ENCODE results near the gene CRADD.

CRADD gene

DNA sequence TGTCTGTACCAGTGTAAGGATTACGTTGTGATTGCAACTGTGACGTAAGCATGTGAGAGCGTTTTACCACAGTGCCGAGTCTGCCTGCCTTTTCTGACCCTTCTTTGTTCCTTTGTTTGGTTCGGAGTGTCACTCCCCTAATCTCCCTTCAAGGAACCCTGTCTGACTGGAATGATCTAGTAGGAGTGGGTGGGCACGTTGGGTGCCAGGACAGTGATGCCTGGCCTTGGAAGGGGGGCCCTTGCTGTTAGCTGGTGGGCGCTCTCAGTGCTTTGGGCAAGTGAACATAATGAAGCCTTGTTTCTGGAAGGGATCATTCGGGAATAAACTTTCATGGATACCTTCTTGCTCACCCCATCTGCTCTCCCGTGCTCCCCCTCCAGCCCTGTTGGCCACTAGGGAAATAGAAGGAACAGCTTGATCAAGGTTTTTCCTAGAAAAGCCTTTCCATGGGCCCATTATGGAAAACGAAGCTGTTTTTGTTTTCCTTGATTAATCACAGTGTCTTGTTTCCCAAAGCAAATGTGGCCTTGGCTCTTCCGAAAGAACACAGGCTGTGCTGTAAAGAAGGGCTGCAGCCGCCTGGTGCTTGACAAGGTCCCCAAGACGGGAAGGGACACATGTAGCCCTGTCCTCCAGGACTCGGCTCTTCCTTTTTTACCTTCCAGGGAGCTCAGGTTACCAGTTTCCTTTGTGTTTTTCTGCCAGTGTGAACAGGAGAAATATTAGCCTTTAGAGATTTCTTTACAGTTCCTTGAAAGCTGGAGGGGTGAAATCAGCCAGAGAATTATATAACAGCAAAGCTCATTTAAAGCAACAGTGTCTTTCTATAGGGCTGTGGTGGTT, 215.5 kb downstream of the CRADD start:
- intact Hi-C loops (cut with DNase I) = no loop called here
- peak in 23 of 42 donors; percentile 3 to 62 (median 18) for DNase-seq

DNA sequence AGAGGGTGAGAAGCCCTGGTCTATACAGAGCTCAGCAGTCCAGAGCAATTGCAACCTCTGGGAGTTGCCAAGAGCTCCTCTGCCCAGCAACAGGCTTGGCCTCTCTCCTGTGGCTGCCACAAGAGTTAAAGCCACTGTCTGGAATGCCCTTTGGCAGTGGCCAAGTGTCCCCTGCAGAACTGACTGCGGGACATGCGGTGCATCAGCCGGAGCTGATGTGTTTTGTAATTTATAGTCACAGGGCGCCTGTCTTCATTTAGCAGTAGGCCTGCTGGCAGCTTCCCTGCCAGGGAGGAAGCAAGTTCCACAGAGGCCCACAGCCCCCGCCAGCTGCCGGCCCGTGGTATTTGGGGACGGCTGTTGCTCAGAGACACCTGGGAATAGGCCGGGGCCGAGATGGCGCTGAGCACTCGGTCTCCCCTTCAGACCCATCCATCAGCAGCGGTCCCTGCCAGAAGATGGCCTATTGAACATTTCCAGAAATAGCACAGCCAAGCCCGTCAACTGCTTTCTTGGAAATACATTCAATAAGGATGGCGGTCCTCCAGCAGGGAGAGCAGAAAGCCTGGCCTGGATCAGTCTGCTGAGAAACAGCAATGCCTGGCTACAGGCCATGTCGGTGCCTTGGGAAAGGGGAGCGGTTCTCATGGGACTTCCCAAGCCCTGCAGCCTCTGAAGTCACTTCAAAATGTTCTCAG, 217.4 kb downstream of the CRADD start:
- peak; percentile 28 to 88 (median 62) for DNase-seq
- intact Hi-C loops (cut with DNase I) = no loop called here

DNA sequence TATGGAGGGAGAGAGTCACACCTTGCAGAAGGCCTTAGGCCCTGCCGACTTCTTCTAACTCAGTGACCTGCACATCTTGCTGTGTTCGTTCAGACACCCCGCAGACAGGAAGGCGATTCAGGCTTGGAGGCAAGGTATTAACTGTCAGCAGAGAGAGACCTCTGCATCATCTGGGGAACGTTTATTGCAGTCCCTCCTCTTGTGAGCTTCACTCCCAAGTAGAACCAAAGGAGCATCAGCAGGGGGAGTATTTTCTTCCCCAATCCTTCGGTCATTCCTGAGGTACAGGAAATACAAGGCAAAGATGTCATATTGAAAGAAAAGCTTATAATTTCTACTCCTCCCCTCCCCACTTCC, 217.9 kb downstream of the CRADD start:
- intact Hi-C loops (cut with DNase I) = no loop called here
- DNase-seq = no peak

GRCh38 chr12:93896427-93896826, 219.3 kb downstream of the CRADD start:
- intact Hi-C loops (cut with DNase I) = no loop called here
- DNase-seq = no peak

DNA sequence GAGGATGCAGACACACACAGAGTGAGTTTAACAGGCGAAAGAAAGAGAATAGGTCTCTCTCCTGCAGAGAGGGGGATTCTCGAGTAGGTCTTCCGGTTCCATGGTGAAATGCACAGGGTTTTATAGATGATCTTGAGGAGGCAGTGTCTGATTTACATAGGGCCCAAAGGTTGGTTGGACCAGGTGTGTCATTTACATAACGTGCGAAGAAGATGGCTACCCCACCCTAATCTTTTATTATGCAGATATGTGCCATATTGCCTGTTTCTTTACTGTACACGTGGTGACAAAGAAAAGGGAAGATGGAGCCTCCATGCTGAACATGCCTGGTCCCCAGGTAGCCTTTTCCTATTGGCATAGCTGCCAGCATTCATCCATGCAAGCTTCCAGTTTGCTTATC, 219.8 kb downstream of the CRADD start:
- no peak for DNase-seq
- intact Hi-C loops (cut with DNase I) = no loop called here

DNA sequence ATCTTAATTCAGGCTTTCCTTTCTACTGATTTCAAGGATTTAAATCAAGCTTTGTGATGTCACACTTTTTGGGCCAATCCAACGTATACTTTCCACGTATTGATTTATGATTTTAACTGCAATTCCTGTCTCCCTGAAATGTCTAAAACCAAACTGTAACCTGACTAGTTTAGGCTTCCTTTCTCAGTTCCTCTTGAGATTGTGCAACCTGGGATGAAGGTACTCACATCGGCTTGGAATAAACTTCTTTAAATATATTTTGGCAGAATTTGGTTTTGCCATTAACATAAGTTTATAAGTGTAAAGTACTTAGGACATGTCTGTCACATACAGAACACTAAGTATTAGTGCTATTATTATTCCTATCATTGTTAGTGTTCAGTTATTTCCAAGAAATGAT, 224.6 kb downstream of the CRADD start:
- intact Hi-C loops (cut with DNase I) = no loop called here
- DNase-seq = no peak

GRCh38 chr12:93902192-93902591, 225.0 kb downstream of the CRADD start:
- intact Hi-C loops (cut with DNase I) = no loop called here
- no peak for DNase-seq

DNA sequence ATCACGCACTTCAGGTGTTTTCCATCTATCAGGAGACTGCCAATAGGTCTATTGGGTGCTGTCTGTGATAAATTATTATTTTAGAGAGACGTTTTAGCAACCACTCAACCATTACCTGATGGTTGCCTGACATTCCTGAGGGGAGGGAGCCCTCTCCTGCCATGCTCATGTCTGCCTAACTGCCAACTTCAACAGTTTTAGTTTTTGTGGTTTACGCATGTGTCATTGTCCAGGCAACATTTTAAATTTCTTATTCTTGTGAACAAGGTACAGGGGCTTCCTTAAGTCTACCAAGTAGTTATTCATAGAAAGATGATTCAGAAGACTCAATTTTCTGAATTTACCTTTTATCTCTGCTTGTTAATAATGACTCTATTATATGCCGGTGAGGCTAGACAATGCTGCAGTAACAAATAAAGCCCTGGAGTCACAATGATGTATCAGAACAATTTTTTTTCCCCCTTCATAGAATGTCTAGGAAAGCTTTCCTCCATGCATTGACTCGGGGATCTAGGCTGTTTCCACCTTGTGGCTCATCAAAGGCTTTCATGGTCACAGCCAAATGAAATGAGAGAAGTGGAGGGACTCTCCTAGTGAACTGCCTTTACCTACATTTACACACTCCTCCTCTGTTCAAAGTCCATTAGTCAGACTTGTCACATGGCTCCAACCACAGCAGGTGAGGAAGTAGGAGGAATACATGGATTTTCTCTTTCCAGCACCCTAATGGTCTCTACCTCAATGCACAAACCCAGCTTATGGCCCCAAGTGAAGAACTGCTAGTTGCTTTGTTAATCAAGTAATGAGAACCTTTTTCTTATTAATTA, 225.8 kb downstream of the CRADD start:
- intact Hi-C loops (cut with DNase I) = no loop called here

DNA sequence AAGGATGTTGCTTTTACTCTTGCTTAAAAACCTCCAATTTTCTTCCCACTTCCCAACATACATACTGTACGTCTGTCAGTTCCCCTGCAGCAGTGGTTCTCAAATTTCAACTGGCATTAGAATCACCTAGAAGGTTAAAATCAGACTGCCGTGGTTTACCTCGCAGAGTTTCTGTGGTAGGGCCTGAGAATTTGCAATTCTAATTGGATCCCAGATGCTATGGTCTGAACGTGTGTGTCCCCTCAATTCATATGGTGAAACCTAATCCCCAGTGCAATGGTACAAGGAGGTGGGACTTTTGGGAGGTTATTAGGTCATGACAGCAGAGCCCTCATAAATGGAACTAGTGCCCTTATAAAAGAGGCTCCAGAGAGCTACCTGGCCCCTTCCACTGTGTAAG, 226.9 kb downstream of the CRADD start:
- intact Hi-C loops (cut with DNase I) = no loop called here
- DNase-seq = no peak

More for the DNA sequence above, 225.8 kb downstream of the CRADD start:
- no peak for DNase-seq

DNA sequence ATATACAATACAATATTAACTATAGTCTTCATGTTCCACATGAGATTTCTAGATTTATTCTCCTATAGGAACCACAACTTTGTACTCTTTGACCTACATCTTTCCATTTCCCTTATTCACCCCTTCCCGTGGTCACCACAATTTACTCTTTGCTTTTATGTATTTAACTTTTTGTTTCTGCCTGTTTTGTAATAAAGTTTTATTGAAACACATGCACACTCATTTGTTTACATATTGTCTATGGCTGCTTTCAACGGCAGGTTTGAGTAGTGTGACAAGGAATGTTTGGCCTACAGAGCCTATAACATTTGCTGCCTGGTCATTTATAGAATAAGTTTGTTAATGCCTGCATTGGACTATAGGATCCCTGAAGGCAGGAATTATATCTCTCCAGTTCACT, 231.1 kb downstream of the CRADD start:
- intact Hi-C loops (cut with DNase I) = no loop called here
- no peak for DNase-seq

DNA sequence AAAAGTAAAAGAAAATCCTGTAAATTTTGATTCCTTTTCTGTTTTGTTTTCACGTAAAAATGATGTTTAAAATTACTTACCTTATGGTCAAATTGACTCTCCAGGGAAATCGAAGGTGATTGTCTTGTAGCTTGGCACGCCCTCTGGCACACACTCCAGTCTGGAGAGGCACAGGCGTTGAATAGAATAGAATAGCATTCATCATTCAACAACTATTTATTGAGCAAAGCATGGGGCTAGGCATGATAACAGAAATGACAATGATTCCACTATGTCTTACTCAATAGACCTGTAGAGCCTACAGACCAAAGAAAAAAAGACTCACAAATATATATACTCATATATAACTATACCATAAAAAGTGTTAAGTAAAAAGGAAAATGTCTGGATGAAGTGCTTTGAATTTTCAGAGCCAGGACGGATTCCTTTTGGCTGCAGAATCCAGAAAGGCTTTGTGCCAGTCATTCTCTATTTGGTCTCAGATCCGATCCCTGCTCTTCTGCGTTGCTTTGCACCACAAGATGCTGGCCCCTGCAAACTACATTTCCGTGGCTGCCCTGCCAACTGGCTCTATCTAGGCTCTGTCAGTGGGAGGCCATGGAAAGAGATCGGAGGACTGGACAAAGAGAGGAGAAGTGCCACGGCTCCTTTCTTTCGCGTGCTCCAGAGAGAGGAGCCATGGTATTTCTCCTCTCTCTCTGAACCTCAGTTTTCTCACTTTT, 231.8 kb downstream of the CRADD start:
- intact Hi-C loops (cut with DNase I) = no loop called here
- peak in 10 of 42 donors; percentile 7 to 45 (median 13) for DNase-seq

DNA sequence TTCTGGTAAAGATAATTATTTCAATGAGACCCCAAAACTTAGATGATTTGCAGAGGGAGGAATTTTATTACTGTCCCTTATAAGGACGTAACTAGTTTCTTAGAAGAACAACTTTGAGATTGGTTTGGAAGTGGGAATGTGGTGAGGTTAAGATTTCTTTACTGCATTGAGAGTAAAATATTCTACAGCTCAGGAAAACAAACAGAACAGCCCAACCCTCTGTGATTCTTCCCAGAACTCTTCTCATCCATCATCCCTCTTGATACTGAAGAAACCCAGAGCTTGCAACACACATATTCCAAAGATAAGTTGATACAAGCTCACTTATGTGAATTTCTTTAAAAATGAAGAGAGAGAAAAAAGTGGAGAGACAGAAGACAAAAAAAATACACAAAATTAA, 234.2 kb downstream of the CRADD start:
- DNase-seq = no peak
- intact Hi-C loops (cut with DNase I) = no loop called here

- intact Hi-C loops (cut with DNase I) = no loop called here
- no peak for DNase-seq
These were observed 235.0 kb downstream of the CRADD start for GRCh38 chr12:93912086-93912733.

DNA sequence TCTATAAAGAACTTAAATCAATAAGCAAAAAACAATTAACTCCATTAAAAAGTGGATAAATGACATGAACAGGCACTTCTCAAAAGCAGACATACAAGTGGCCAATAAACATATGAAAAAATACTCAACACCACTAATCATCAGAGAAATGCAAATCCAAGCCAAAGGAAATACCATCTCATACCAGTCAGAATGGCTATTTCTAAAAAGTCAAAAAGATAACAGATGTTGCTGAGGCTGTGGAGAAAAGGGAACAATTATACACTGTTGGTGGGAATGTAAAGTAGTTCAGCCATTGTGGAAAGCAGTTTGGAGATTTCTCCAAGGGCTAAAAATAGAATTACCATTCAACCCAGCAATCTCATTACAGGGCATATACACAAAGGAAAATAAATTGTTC, 236.7 kb downstream of the CRADD start:
- intact Hi-C loops (cut with DNase I) = no loop called here
- DNase-seq = no peak

- intact Hi-C loops (cut with DNase I) = no loop called here
- no peak for DNase-seq
These were observed 237.1 kb downstream of the CRADD start for GRCh38 chr12:93914281-93914680.

- DNase-seq = no peak
- intact Hi-C loops (cut with DNase I) = no loop called here
These were observed 238.2 kb downstream of the CRADD start for GRCh38 chr12:93915411-93915810.

DNA sequence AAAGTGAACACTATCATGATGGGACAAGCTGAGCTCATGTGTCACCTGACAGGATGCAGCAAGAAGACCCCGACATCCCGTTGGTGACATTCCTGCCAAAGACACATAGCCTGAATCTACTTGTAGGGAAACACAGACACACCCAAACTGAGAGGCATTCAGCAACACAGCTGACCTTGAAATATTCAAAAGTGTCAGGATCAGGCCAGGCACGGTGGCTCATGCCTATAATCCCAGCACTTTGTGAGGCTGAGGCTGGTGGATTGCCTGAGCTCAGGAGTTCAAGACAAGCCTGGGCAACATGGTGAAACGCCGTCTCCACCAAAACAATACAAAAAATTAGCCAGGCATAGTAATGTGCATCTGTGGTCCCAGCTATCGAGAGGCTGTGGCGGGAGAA, 239.2 kb downstream of the CRADD start:
- no peak for DNase-seq
- intact Hi-C loops (cut with DNase I) = no loop called here

- no peak for DNase-seq
- intact Hi-C loops (cut with DNase I) = no loop called here
These were observed 241.1 kb downstream of the CRADD start for GRCh38 chr12:93918262-93918661.

GRCh38 chr12:93918900-93919299, 241.7 kb downstream of the CRADD start:
- DNase-seq = no peak
- intact Hi-C loops (cut with DNase I) = no loop called here
